GM08714 (cell line): ENCODE results near the gene CWH43.
"Not testable (repeated sequence)": the region's sequence is repeated elsewhere in the genome, so short reads cannot be mapped to it uniquely, and the experiment has no call there.

ENCODE experiments used
- H3K4me3 ChIP-seq: fragments of 200-500 bp; sonication (Bioruptor generic); 2 replicates; pipeline ENCODE4 v1.5.1; 2014; ENCODE audit warnings: mild to moderate bottlenecking, low read length, inconsistent platforms

Gene CWH43

DNA sequence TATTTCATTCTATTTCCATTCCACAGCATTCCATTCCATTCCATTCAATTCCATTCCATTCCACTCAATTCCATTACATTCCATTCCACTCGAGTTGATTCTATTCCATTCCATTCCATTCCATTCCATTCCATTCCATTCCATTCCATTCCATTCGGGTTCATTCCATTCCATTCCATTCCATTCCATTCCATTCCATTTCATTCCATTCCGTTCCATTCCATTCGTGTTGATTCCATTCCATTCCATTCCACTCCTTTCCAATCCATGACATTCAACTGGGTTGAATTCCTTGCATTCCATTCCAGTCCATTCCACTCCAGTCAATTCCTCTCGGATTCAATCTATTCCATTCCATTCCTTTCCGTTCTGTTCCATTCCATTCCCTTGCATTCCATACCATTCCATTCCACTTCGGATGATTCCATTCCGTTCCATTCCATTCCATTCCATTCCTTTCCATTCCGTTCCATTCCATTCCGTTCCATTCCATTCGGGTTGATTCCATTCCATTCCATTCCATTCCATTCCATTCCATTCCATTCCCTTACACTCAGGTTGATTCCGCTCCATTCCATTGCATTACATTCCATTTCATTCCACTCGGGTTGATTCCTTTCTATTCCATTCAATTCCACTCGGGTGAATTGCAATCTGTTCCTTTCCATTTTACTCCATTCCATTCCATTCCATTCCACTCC is 117.5 kb downstream of the CWH43 start:
- H3K4me3 ChIP-seq: not testable (repeated sequence)

DNA sequence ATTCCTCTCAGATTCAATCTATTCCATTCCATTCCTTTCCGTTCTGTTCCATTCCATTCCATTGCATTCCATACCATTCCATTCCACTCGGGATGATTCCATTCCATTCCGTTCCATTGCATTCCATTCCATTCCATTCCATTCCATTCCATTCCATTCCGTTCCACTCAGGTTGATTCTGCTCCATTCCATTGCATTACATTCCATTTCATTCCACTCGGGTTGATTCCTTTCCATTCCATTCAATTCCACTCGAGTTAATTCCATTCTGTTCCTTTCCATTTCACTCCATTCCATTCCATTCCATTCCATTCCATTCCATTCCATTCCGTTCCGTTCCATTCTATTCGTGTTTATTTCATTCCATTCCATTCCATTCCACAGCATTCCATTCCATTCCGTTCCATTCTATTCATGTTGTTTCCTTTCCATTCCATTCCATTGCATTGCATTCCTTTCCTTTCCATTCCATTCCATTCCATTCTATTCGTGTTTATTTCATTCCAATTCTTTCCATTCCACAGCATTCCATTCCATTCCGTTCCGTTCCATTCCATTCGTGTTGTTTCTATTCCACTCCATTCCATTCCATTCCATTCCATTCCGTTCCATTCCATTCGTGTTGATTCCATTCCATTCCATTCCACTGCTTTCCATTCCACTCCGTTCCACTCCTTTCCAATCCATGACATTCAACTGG is 118.3 kb downstream of the CWH43 start:
- H3K4me3 ChIP-seq: not testable (repeated sequence)

GRCh38 chr4:49105248-49105904 is 119.3 kb downstream of the CWH43 start:
- not testable (repeated sequence) for H3K4me3 ChIP-seq

GRCh38 chr4:49107262-49107661 is 121.2 kb downstream of the CWH43 start:
- not testable (repeated sequence) for H3K4me3 ChIP-seq

- H3K4me3 ChIP-seq: not testable (repeated sequence)
Observed at GRCh38 chr4:49108183-49108978, 122.3 kb downstream of the CWH43 start.

GRCh38 chr4:49109567-49110166 is 123.6 kb downstream of the CWH43 start:
- not testable (repeated sequence) for H3K4me3 ChIP-seq

GRCh38 chr4:49110579-49110978 is 124.5 kb downstream of the CWH43 start:
- H3K4me3 ChIP-seq: not testable (repeated sequence)
